M059J (cell line): Measurements from ENCODE around the gene POLD1. TPM values are rescaled to one million over a fixed set of nuclear protein-coding genes. Genes with fewer than 3 reads are reported as not detected.

Source experiments
- DNase-seq: peaks from one replicate; pipeline ENCODE4 v3.0.0-alpha.2; 2012; ENCODE audit warnings: low read depth
- total RNA-seq: library from RNA; depleted of rRNA; stranded (reverse); fragments of >200 nt; shearing (Covaris generic); gene quantifications from 2 replicates; pipeline ENCODE4 v1.2.3, GENCODE V29; 2014; rRNA removed

The POLD1 gene
- total RNA-seq, 1 experiment from 2014 or later: 50.7 TPM

DNA sequence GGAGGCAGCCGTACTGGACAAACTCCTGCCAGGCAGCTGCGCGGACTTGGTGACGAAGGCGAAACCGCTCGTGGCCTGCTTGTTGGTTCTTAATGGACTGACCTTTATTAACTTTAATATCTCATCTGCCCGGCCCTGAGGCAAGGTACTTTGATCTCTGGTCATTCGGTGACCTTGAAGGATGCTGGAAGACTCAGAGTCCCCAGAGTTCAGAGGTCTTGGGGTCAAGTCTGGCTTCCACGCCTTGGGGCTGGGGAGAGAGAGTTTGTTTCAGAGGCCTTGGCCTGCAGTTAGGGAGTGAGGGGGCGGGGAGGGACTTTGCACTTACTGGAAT, 82.5 kb downstream of the POLD1 start:
- DNase-seq: no peak

- DNase-seq: no peak
Measured at GRCh38 chr19:50467566-50467965, 83.4 kb downstream of the POLD1 start.

Other genes with a start within 250 kb of the POLD1 start
- gene IZUMO2, start 221.1 kb upstream of the POLD1 start, total RNA-seq: not detected in 2 replicates
- not detected in 2 replicates for gene MYH14, start 180.7 kb upstream of the POLD1 start, total RNA-seq
- gene KCNC3, start 55.0 kb upstream of the POLD1 start, total RNA-seq: not detected in 2 replicates
- gene NAPSA, start 18.7 kb upstream of the POLD1 start, total RNA-seq: 0.12 and 0.15 TPM in 2 replicates
- gene NR1H2, start 7.9 kb upstream of the POLD1 start, total RNA-seq: 74.0 and 116 TPM in 2 replicates
- gene SPIB, start 34.6 kb downstream of the POLD1 start, total RNA-seq: not detected in 2 replicates
- not detected in 2 replicates for gene MYBPC2, start 48.5 kb downstream of the POLD1 start, total RNA-seq
- 29.2 and 68.1 TPM in 2 replicates for gene EMC10, start 92.2 kb downstream of the POLD1 start, total RNA-seq
- 0.20 and 1.1 TPM in 2 replicates for gene GARIN5A, start 92.5 kb downstream of the POLD1 start, total RNA-seq
- 9.4 and 33.7 TPM in 2 replicates for gene JOSD2, start 126.8 kb downstream of the POLD1 start, total RNA-seq
- not detected in 2 replicates for gene ASPDH, start 129.6 kb downstream of the POLD1 start, total RNA-seq
- gene LRRC4B, start 184.1 kb downstream of the POLD1 start, total RNA-seq: not detected in 2 replicates